HL-60/S4 (cell line): ENCODE measurements around the gene PACRG.

Experiments used
- in situ Hi-C: fragments of 300-500 bp; cut with MboI; formaldehyde crosslinking; loops from 2 replicates; pipeline ENCODE4 v1.14.3; 2022; ENCODE audit warnings: low sequenced_read_pairs

Gene PACRG

DNA sequence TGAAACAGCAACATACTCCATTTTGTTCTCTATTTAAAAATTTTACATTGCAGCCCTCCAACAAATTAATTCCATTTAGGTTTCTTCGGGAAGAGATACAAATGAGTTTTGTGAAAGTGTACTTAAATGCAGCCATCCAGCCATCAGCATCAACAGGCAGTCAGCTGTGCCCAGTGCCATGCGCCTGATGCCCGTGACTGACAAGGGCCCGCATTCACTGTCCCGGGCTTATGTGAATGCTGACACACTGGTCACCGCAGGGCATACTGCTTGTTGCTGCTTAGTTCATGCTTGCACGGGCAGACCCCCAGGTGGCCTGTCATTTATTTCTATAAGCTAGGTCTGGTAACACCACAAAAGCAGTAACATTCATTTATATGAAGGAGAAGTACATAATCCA, 461.8 kb downstream of the PACRG start:
- in situ Hi-C loops: no loop called here

DNA sequence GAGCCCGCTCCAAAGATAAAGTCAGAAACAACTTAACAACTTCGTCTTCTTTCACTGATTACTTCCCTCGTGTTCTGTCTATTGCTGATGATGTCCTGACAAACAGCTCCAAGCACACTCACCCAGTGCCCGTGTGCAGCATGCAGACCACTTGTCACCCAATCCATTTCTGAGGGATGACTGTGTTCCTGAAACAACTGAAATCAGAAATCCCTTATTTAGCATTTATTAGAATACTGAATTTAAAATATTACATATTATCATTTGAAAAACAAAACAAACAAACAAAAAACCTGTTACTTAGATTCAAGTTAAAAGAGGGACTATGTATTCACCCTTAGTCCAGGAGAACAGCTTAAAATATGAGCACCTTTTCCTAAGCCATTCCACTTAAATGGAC, 463.0 kb downstream of the PACRG start:
- in situ Hi-C loops: no loop called here

DNA sequence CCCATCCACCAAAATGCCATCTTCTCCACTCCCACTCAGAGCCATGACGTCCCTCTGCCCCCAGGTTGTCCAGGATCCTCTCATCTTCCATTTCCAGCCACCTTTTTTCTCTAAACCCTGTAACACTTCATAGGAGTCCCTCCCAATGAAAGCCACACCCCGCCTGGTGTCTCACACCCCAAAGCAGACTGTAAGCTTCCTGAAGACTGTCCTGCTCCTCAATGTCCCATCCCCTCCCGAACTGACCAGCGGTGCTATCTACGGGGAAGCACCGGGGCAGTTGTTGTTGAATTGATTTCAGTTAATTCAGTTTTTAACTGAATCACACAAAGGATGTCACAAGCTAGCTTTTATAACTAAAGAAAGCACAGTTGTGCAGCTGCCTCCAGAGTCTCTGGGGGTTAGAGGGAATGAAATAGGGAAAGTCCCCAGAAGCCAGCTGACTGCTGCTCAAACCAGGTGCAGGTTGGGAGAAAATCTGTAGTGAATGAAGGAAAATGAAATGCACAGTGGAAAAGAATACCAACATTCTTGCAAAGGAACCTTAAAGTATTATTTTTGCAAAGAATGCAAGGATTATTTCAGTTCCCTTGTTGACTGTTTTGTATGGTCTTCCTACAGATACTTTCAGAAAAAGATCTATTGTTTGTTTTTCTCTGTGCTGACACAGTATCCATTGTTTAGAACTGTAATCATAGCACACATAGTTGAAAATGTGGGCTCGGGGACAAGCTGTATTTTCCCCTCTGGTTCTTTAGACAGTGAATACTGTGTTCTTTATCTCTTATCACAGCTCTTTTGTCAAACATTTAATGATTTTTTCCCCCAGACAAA, 464.1 kb downstream of the PACRG start:
- in situ Hi-C loops: no loop called here

DNA sequence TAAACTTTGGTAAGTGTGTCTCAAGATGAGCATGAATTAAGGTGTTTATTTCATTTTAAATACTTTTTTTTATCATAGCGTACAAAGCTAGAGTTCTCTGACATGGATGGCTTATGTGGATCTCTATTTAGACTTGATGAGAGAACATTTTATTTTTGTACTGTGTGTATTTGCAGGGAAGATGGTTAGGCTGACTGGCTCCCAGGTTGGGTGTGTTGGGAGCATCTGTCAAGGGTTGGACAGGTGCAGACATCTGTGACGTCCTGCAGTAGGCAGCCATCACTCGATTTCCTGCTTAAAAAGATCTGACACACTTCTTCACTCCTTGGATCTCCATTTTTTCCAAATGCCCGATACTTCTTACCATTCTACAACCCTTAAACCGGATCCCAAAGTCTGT, 464.8 kb downstream of the PACRG start:
- in situ Hi-C loops: no loop called here

DNA sequence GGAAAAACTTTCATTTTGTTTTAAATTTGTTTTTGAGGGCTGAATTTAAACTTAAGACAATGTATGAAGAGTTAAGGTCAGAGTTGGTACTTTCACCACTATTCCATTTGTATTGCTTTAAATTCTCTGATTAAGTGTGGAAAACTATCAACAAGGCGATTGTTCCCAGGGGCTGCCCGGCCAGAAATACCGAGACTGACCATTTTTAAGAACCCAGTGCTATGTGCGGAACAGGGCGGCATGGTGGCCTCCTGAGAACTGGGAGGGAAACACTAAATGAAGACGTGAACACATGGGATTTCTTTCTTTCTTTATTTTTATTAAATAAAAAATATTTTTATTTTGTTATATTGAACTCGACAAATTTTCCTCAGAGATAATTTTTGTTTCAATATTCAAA, 465.6 kb downstream of the PACRG start:
- in situ Hi-C loops: no loop called here

DNA sequence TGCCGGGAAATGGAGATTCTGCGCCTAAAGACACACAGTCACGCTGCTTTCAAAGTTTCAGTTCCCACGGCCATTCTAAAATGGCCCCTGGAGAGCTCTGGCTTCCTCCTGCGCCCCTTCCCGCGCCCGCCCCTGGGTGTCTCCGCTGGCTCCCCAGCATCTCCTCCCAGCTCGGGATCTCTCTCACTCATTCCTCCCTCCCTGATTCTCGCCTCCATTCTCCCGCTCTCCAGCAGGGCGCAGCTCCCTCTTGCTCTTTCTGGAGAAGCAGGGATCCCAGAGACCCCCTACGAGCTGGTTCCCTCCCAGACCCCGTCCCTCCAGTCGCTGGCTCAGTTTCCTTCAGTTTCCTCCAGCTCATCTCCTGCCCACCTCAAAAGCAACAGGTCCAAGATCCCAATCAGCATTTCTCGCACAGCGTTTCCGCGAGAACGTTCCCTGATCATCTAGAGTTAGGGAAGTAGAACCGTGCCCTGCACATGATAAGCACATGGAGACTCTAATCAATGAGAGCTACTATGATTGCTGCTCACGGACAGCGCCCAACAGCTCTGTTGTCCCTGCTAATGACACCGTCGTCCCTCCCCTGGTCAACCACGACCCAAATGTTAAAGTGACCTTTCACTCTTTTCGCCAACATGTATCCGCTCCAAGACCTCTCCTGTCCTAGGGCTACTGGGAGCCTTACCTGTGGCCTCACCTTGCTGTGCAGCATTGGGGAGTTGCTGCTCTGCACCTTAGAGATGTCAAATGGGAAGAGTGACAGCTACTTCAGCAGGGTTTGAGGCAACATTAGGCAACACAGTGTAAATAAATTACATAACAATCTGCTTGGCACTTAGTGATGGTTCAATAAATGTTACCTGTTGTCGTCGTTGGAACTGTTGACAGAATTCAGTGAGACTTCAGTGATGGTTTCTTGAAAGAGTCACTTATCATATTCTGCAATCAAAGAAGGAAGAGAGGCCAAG, 468.2 kb downstream of the PACRG start:
- in situ Hi-C loops: no loop called here

DNA sequence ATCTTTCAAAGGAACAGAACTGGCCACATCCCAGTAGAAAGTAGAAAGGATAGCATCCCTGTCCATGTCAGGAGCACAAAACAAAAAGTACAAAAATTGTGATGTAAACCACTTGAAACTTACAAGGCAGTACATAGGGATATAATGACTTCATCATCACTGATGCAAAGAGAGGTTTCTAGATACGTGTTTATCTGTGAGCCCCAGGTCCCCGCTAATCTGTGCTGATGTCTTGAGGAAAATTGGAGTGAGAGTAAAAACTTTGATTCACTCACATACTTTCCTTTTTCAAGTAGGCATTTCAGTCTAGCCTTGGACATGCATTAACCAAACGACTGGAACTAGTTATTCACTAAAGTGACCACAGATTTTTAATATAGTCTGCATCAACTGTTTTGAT, 470.1 kb downstream of the PACRG start:
- in situ Hi-C loops: no loop called here

DNA sequence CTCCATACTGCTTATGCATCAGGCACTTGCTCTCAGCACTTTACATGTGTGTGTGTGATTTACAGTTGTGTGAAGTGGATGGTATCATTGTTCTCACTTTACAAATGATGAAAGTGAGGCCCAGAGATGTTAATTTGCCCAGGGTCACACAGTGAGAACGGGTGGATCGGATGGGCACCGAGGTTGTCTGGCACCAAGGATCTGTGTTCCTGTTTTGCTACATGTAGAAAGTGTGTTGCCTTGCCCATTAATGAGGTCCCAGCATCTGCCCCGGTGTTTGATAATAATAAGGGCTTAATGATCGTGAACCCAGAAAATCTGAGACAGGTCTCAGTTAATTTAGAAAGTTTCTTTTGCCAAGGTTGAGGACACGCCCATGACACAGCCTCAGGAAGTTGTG, 470.6 kb downstream of the PACRG start:
- in situ Hi-C loops: no loop called here

DNA sequence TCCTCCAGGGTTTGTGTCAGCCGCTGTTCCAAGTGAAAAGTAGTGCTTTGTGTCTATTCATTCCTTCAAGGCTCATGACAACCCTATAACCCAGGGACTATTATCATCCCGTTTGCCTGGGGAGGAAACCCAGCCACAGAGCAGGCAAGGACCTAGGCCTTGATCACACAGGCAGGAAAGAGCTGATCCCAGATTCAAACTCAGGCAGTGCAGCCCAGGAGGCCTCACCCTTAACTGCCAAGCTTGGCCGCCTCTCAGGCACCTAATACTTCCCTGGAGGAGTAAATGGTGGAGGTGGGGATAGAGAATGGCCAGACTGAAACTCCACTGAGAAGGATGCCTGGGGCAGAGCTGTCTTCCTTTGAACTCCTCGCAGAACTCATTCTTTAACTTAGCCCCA, 471.6 kb downstream of the PACRG start:
- in situ Hi-C loops: no loop called here

DNA sequence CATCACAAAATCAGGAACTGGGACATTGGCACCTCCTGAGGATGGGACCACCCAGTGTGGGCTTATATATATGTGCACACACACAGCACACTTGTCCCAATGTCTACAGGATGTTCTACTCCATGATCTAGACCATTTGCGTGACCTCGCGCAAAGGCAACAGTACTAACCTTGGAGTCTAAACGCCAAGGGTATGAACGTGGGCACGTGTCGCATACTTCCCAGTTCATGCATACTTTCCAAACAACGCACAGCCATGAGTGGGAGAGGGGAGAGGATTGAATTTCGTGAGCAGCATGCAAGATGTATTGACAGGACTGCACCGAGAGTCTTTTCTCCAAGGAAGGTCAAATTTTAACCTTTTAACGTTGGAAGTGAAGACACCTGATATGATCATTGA, 472.5 kb downstream of the PACRG start:
- in situ Hi-C loops: no loop called here

DNA sequence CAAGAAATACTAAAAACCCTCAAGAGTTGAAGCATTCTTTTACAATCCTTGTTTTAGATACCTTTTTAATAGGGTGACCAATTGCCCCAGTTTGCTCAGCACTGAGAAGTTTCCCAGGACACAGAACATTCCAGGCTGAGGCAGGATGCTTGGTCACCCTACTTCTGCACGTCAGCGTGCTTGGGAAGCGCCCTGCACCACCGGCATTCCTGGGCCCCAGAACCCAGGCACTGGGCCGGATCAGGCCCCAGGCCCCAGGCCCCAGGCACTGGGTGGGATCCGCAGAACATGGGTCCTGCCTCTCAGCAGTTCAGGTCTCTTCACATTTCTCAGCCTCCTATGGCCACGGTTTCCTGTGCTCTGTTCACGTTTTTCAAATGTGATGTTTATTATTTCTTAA, 472.9 kb downstream of the PACRG start:
- in situ Hi-C loops: no loop called here

DNA sequence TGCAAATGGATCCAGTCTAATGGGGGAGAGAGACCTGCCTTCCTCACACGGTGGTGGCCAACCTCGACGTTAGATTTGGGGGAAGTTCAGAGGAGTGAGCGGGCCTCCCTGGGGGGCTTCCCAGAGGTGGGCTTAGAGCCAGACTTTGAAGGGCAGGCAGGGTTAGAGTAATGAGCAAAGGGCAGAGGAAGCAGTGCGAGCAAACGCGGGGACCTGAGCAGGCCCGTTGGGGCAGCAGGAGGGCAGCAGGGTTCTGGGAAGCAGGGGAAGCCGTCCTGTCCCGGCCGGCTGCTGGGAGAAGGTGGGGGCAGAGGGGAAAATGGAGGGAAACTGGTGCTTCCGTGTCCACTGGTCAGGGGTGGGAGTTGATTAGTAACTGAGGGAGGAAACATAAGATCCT, 474.1 kb downstream of the PACRG start:
- in situ Hi-C loops: no loop called here

DNA sequence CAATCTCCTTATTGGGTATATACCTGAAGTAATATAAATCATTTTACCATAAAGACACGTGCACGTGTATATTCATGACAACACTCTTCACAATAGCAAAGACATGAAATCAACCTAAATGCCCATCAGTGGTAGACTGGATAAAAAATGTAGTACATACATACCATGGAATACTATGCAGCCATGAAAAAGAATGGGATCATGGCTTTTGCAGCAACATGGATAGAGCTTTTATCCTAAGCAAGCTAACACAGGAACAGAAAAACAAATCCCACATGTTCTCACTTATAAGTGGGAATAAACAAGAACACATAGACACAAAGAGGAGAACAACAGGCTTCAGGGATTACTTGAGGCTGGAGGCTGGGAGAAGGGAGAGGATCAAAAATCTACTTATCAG, 478.4 kb downstream of the PACRG start:
- in situ Hi-C loops: no loop called here

DNA sequence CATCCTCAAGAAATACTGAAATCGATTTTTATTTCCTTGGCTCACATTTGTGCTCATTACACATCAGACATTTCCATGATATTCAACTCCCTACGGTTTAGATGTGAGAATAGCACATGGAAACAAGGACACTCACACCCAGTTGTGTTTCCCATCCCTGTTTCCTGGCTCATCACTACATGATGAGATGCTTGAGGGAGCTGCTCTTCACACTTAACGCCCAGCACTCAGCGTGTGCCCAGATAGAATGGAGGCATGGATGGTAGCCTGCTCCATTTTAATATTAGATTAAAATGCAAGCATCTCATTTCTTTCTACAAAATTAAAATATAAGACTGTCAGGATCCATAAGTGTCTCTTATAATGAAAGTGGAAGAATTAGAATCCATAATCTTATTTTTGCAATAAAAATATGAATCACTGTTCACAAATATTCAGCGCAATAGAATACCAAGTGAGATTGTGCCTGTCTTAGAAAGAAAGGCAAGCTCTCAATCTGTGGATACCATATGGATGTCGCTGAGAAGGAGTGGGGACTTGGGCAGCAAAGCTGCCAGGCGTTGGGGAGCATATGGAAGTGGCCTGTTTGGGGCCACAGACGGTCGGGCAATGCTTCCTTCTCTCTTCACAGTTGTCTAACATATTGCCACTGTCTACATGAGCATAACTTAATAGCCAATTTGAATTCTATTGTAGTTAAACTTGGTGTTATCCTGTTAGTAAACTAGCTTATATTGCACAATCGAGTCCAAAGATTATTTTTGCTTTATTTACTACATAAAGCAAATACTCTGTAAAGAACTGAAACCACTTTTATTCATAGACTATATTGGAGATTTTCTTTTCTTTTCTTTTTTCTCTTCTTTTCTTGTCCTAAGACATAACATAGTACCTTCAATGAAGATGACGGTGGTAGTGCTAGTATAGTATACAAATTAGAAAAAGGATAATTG, 479.9 kb downstream of the PACRG start:
- in situ Hi-C loops: no loop called here

DNA sequence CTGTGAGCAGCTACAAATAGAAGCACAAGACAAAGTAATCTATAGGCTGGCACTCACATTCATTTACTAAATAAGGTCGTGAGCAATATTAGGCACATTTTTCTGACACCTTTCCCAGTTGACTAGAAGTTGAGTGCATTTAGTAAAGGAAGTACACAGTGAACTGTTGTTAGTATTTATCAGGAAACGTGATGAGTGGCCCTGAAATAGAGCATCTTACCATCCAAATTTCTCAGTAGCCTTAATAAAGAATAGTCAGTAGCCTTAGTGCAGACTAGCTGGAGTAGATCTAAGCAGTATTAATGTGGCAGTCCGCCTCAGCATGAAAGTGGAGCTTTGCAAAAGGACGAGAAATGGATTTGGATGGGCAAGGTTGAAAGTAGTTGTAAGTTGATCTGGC, 481.2 kb downstream of the PACRG start:
- in situ Hi-C loops: no loop called here

DNA sequence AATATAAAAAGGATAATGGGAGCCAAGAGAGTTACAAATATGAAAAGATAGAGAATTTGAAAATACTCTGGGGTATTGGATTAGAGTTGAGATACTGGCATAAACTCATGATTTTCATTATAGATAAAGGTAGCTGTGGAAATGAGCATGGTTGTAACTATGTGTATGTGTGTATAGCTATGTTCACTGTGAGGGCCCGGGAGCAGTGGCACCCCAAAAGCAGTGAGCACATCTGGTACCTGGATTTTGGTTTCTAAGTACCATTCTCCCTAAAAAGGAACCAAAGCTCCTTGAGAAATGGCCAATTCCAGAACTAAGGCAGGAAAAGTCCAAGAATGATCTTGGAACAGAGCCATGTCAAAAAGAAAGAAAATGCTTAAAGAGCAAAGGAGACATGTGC, 484.3 kb downstream of the PACRG start:
- in situ Hi-C loops: no loop called here

DNA sequence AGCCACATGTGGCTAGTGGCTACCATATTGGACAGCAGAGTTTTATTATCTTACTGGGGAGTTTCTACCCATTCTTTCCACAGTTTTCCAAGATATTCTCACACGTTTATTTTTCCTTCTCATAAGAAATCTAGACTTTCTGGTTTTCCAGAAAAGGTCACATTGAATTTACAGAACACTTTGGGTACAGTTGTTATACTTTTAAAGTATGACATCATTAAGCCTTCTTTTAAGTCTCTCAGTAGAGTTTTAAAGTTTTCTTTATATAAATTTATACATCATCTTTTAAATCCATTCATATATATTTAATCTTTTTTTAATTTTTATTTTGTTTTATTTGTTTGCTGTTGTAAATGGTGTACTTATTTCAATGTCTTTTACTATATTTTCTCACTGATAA, 486.5 kb downstream of the PACRG start:
- in situ Hi-C loops: no loop called here

DNA sequence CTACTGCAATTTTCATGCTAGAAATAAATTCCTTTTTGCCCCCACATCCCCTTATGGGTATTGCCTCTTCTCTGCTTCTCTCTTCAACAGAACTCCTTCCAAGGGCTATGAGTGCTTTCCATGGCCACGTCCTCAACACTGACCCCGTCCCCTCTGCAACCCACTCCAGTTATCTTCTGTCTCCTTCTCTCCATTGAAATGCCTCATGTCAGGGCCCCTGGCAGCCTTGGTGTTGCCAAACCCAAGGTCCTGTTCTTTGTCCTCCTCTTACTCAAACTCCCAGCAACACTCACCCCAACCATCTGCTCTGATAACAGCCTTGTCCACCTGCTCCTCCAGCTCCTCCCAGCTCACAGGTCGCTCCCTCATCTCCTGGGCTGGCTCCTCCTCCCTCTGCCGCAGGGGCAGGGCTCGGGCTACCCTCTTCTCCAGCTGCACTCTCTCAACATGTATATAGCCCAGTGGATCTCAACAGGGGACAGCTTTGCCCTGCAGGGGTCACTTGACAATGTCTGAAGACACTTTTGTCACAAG, 490.7 kb downstream of the PACRG start:
- in situ Hi-C loops: no loop called here

DNA sequence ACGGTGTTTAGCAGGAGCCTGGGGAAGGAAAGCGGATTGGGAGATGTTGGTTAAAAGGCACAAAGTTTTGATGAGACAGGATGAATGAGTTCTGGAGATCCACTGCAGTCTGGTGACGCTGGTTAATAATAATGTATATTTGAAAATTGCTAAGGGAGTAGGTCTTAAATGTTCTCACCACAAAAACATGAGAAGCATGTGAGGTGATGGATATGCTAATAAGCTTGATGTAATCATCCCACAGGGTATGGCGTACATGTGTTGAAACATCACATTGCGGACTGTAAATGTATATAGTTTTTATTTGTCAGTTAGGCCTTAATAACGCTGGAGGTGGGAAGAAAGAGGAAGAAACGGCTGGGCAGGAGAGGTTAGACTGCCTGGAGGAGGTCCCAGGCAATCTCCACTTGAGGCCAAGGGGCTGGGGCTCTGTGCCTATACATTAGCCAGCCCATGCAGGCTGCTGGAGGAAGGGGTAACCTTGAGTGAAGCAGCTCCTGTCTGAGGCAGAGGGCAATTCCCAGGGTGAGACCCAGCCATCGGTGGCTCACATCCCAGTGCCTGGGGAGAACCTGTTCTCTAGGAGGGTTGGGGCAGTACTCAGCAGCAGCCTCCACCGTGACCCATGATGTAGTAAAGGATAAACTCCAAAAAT, 498.5 kb downstream of the PACRG start:
- in situ Hi-C loops: no loop called here

DNA sequence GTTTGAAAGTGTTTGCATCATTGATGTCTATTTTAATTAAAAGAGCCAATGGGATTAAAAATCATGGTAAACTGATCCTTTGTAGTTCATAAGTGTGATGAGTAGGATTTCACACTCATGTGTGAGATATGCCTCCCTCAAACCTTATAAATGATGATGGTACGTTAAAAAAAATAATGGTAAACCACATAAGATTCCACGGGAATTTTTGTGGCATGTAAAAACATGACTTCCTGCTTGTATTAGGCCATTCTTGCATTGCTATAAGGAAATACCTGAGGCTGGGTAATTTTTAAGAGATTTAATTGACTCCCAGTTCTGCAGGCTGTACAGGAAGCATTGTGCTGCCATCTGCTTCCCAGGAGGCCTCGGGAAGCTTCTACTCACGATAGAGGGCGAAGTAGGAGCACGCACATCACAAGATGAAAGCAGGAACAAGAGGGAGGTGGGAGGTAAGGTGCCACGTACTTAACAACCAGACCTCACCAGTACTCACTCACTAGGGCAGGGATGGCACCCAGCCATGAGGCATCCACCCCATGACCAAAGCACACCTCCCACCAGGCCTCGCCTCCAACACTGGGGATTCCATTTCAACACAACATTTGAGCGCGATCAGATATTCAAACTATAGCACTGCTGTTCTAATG, 499.2 kb downstream of the PACRG start:
- in situ Hi-C loops: no loop called here
